H1 (cell line): ENCODE results near the gene CACNA1G. TPM values are rescaled to one million over a fixed set of nuclear protein-coding genes. Genes with fewer than 3 reads are reported as not detected.

ENCODE experiments used
- CTCF ChIA-PET: fragments of 300-600 bp; sonication (Branson Sonifier 250); formaldehyde crosslinking; loops from one replicate; lab custom pipeline; 2021; ENCODE audit not compliant: partially characterized antibody; lab: Charles Lee
- POLR2A ChIA-PET: fragments of 300-600 bp; sonication (Branson Sonifier 250); formaldehyde crosslinking; loops from one replicate; lab custom pipeline; 2021; ENCODE audit warnings: inconsistent platforms; ENCODE audit not compliant: partially characterized antibody; lab: Charles Lee
- DNase-seq, 2 experiments: peaks; one replicate each; pipeline versions ENCODE4 v3.0.0 to v3.0.0-alpha.2; 2010 to 2022; ENCODE audit warnings: low spot score in 2 of 2, low read depth in 1 of 2, mixed read lengths in 1 of 2
- FAIRE-seq: peaks from 2 replicates; lab custom pipeline; 2011; peaks lifted over from hg19 to GRCh38; lab: Jason Lieb, UNC
- H2AFZ ChIP-seq: 2 replicates; pipeline ENCODE4 v1.8.1; 2012; ENCODE audit warnings: low read length, inconsistent platforms
- H2AK5ac ChIP-seq: 2 replicates; pipeline ENCODE4 v1.6.1; 2013; ENCODE audit warnings: low read depth, low read length
- H2BK120ac ChIP-seq: replicated peaks from 2 replicates; pipeline ENCODE3; 2013; ENCODE audit warnings: low read depth, low read length, inconsistent platforms
- H2BK12ac ChIP-seq: 2 replicates; pipeline ENCODE4 v1.6.1; 2013; ENCODE audit warnings: low read depth, low read length
- H2BK15ac ChIP-seq: 2 replicates; pipeline ENCODE4 v1.6.1; 2013; ENCODE audit warnings: low read length
- H2BK20ac ChIP-seq: 2 replicates; pipeline ENCODE4 v1.6.1; 2013; ENCODE audit warnings: low read length
- H2BK5ac ChIP-seq: 2 replicates; pipeline ENCODE4 v1.6.1; 2013; ENCODE audit warnings: low read depth, low read length
- H3K14ac ChIP-seq: 2 replicates; pipeline ENCODE4 v1.6.1; 2013; ENCODE audit warnings: inconsistent platforms; ENCODE audit not compliant: insufficient read length
- H3K18ac ChIP-seq: 2 replicates; pipeline ENCODE4 v1.6.1; 2013; ENCODE audit warnings: low read length; ENCODE audit errors: extremely low read depth
- H3K23ac ChIP-seq: 2 replicates; pipeline ENCODE4 v1.6.1; 2013; ENCODE audit warnings: inconsistent platforms; ENCODE audit not compliant: insufficient read length
- H3K23me2 ChIP-seq: 2 replicates; pipeline ENCODE4 v1.6.1; 2013; ENCODE audit warnings: low read depth, low read length
- H3K27ac ChIP-seq: 2 replicates; pipeline ENCODE4 v1.6.1; 2011; ENCODE audit warnings: low read depth, low read length, inconsistent platforms
- H3K27me3 ChIP-seq, 4 experiments: replicated peaks in 1 of 4; 1 replicate in 1 of 4; 2 replicates in 3 of 4; pipeline versions ENCODE4 v1.6.1 to v1.8.1; 2011 to 2013; ENCODE audit warnings: low read length in 3 of 4, mild to moderate bottlenecking in 3 of 4, inconsistent platforms in 2 of 4, mixed read lengths in 2 of 4, moderate library complexity in 1 of 4; ENCODE audit not compliant: control insufficient read depth in 3 of 4, insufficient read depth in 3 of 4; ENCODE audit errors: extremely low read depth in 1 of 4
- H3K36me3 ChIP-seq, 4 experiments: 2 replicates each; pipeline versions ENCODE4 v1.6.1 to v1.8.1; 2011 to 2013; ENCODE audit warnings: mild to moderate bottlenecking in 4 of 4, low read length in 3 of 4, moderate library complexity in 2 of 4, control low read depth in 1 of 4, inconsistent platforms in 1 of 4; ENCODE audit not compliant: insufficient read depth in 4 of 4, control insufficient read depth in 2 of 4
- H3K4ac ChIP-seq: replicated peaks from 2 replicates; pipeline ENCODE3; 2013; ENCODE audit warnings: low read length, low read depth, mixed read lengths, inconsistent platforms; ENCODE audit not compliant: insufficient read length
- H3K4me1 ChIP-seq, 4 experiments: replicated peaks in 1 of 4; 1 replicate in 1 of 4; 2 replicates in 3 of 4; pipeline versions ENCODE4 v1.6.1 to v1.8.1; 2011 to 2013; ENCODE audit warnings: low read length in 3 of 4, inconsistent platforms in 2 of 4, mixed read lengths in 1 of 4; ENCODE audit not compliant: insufficient read depth in 4 of 4, control insufficient read depth in 3 of 4
- H3K4me2 ChIP-seq, 2 experiments: 2 replicates each; pipeline versions ENCODE4 v1.6.1 to v1.8.1; 2011 to 2013; ENCODE audit warnings: low read depth in 2 of 2, low read length in 2 of 2, control low read depth in 1 of 2, inconsistent platforms in 1 of 2, mild to moderate bottlenecking in 1 of 2; ENCODE audit not compliant: insufficient read depth in 1 of 2
- H3K4me3 ChIP-seq, 4 experiments: fragments of 200-600, 300-600 bp in 1 of 4; sonication (generic), shearing (Covaris generic), sonication (Bioruptor Twin) in 1 of 4; 2 replicates each; pipeline versions ENCODE4 v1.5.1 to v1.8.1; 2011 to 2016; ENCODE audit warnings: low read length in 4 of 4, low read depth in 3 of 4, control low read depth in 2 of 4, inconsistent platforms in 2 of 4, mild to moderate bottlenecking in 2 of 4, mixed read lengths in 1 of 4, moderate library complexity in 1 of 4; ENCODE audit not compliant: insufficient read depth in 2 of 4; ENCODE audit errors: extremely low read depth in 1 of 4
- H3K56ac ChIP-seq: replicated peaks from 2 replicates; pipeline ENCODE3; 2013; ENCODE audit warnings: low read depth, mild to moderate bottlenecking, mixed read lengths, low read length, inconsistent platforms; ENCODE audit not compliant: insufficient read length
- H3K79me1 ChIP-seq: 2 replicates; pipeline ENCODE4 v1.6.1; 2013; ENCODE audit warnings: low read depth, low read length, control low read depth
- H3K79me2 ChIP-seq, 2 experiments: 2 replicates each; pipeline versions ENCODE4 v1.6.1 to v1.8.1; 2012 to 2013; ENCODE audit warnings: low read length in 2 of 2, mild to moderate bottlenecking in 2 of 2, inconsistent platforms in 1 of 2; ENCODE audit not compliant: insufficient read depth in 2 of 2, control insufficient read depth in 1 of 2
- H3K9ac ChIP-seq, 4 experiments: replicated peaks in 1 of 4; 1 replicate in 1 of 4; 2 replicates in 3 of 4; pipeline versions ENCODE4 v1.6.1 to v1.8.1; 2011 to 2013; ENCODE audit warnings: low read depth in 3 of 4, low read length in 3 of 4, control low read depth in 2 of 4, mild to moderate bottlenecking in 2 of 4, moderate library complexity in 2 of 4, inconsistent platforms in 1 of 4; ENCODE audit errors: extremely low read depth in 1 of 4
- H3K9me3 ChIP-seq, 2 experiments: 2 replicates each; pipeline versions ENCODE4 v1.6.1 to v1.8.1; 2012 to 2013; ENCODE audit warnings: mild to moderate bottlenecking in 2 of 2, moderate library complexity in 2 of 2, control low read depth in 1 of 2, inconsistent platforms in 1 of 2, low read depth in 1 of 2, low read length in 1 of 2, mixed read lengths in 1 of 2; ENCODE audit not compliant: insufficient read depth in 2 of 2
- H4K20me1 ChIP-seq, 2 experiments: replicated peaks in 1 of 2; 2 replicates each; pipeline versions ENCODE3 to v1.8.1; 2011 to 2013; ENCODE audit warnings: inconsistent platforms in 2 of 2, low read length in 2 of 2, mild to moderate bottlenecking in 1 of 2; ENCODE audit not compliant: insufficient read depth in 2 of 2, control insufficient read depth in 1 of 2
- H4K5ac ChIP-seq: 2 replicates; pipeline ENCODE4 v1.6.1; 2013; ENCODE audit warnings: low read length, low read depth, mixed read lengths, inconsistent platforms; ENCODE audit not compliant: insufficient read length
- H4K8ac ChIP-seq: 2 replicates; pipeline ENCODE4 v1.8.0; 2013; ENCODE audit warnings: mild to moderate bottlenecking, moderate library complexity, low read length, inconsistent platforms; ENCODE audit not compliant: insufficient read depth; ENCODE audit errors: extremely low read depth
- H4K91ac ChIP-seq: replicated peaks from 2 replicates; pipeline ENCODE3; 2013; ENCODE audit warnings: low read length, mixed read lengths, inconsistent platforms; ENCODE audit not compliant: insufficient read length
- CBX5 ChIP-seq: fragments of 300-800, 300-1000 bp; sonication (generic); IDR thresholded peaks from 2 replicates; pipeline ENCODE4 v1.7.1; 2016; ENCODE audit warnings: antibody characterized with exemption, low read length, low read depth
- CHD1 ChIP-seq: IDR thresholded peaks from 2 replicates; pipeline ENCODE4 v1.6.1; 2012; ENCODE audit warnings: low read depth, low read length, improper control_type of control experiment
- FOSL1 ChIP-seq: IDR thresholded peaks from 2 replicates; pipeline ENCODE4 v1.6.1; 2011; ENCODE audit warnings: mild to moderate bottlenecking, low read depth, low read length, moderate library complexity; ENCODE audit not compliant: insufficient read depth
- WGBS, 2 experiments: shearing (Covaris generic) in 1 of 2; methylation state at CpG; one replicate each; pipeline versions ENCODE4 v1.1.6 to v1.1.7; 2013 to 2015; ENCODE audit warnings: low lambda C conversion rate in 2 of 2, mixed read lengths in 2 of 2, inconsistent platforms in 1 of 2, low coverage in 1 of 2, missing lambda C conversion rate in 1 of 2; ENCODE audit not compliant: insufficient replicate concordance in 2 of 2, insufficient coverage in 1 of 2, insufficient read length in 1 of 2; ENCODE audit errors: extremely low coverage in 1 of 2, missing lambda C conversion rate in 1 of 2; 5-methylcytosine and 5-hydroxymethylcytosine counted together
- polyA plus RNA-seq, 7 experiments: library from polyadenylated mRNA; depleted of rRNA in 3 of 7; stranded (reverse) in 5 of 7; unstranded in 2 of 7; fragments of >200 nt in 5 of 7; fragments of 200-250 nt in 2 of 7; gene quantifications; 1 replicate in 5 of 7; 2 replicates in 1 of 7; 4 replicates in 1 of 7; pipeline versions ENCODE4 v1.2.1 to v1.2.3, GENCODE V29; 2011 to 2013; ENCODE audit warnings: missing spikeins in 2 of 7, mixed read lengths in 2 of 7
- total RNA-seq: library from RNA; stranded (reverse); fragmentation: NEBNext Ultra II Directional; extraction: Animal tissue kit (Norgen Biotek cat#: 25700); gene quantifications from 2 replicates; pipeline ENCODE4 v1.2.1, GENCODE V29; 2021
- TF ChIP-seq, protein P1 (sequence below): IDR thresholded peaks from 2 replicates; pipeline ENCODE4 v1.6.1; 2012; ENCODE audit warnings: low read length, inconsistent platforms

CACNA1G gene
- total and polyA plus RNA-seq, 2 of the 8 experiments (the other 6 are each of a cell fraction or from before 2014, with no cell fraction given) = 2.9 to 4.9 TPM

DNA sequence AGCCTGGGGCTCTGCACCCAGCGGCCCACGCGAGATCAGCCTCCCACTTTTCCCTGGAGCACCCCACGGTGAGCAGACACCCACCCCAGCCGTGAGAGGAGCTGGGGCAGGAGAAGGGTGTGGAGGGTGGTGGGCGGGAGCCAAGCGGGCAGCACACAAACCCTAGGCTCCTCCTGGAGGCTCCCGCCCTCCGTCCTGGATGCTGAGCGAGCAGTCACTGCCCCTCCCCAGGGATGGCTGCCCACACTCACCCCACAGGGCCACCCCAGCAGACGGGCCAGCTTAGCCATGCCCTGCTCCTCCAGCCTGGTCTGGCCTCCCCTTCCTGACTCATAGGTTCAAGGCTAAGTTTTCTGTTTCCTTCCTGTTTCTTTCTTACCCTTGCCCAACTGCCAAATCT is 58.4 kb downstream of the CACNA1G start:
- Histone ChIP-seq H2BK12ac (no peak overlapping the region), H2AK5ac (no peak overlapping the region), H3K27ac (no peak overlapping the region), H2BK120ac (no peak overlapping the region), H3K18ac (no peak overlapping the region), H3K4ac (no peak overlapping the region), H4K91ac (no peak overlapping the region), H3K36me3 (no peaks in the 10 kb centered on the region), H3K4me3 (no peak overlapping the region), H3K79me1 (no peaks in the 10 kb centered on the region), H2BK15ac (no peak overlapping the region), H2AFZ (no peak overlapping the region), H3K79me2 (no peaks in the 10 kb centered on the region), H3K27me3 (peaks cover 0 to 2% (median 0%) of the 10 kb centered on the region in 4 experiments; a peak in 2 of 7 replicates), H3K56ac (no peak overlapping the region), H3K4me1 (peaks cover 0 to 23% (median 11%) of the 10 kb centered on the region in 4 experiments; a peak in 6 of 7 replicates), H3K9ac (no peak overlapping the region), H3K14ac (no peak overlapping the region), H3K4me2 (no peak overlapping the region), H2BK5ac (0 out of 2 replicates have a peak overlapping the region, but pooled peaks have one; percentile 66), H3K23me2 (no peaks in the 10 kb centered on the region), H3K9me3 (no peaks in the 10 kb centered on the region), H4K5ac (no peak overlapping the region), H4K8ac (no peak overlapping the region), H3K23ac (no peak overlapping the region), H2BK20ac (no peak overlapping the region), H4K20me1 (no peaks in the 10 kb centered on the region)
- ChIA-PET POLR2A (interaction anchor here (1.2 kb wide), 1 partner anchor 57 kb away, joined by 3 read pairs; no protein-coding TSS in a partner anchor), CTCF (interaction anchor here (0.7 to 19.7 kb wide), 14 partner anchors 9 to 137 kb away, joined by 3 to 404 read pairs (median 7); partner anchors contain the start of genes ABCC3, CACNA1G, EPN3 and SPATA20)
- TF ChIP-seq CBX5 (no peak), FOSL1 (no peak), CHD1 (no peak)
- TF ChIP-seq, protein P1, sequence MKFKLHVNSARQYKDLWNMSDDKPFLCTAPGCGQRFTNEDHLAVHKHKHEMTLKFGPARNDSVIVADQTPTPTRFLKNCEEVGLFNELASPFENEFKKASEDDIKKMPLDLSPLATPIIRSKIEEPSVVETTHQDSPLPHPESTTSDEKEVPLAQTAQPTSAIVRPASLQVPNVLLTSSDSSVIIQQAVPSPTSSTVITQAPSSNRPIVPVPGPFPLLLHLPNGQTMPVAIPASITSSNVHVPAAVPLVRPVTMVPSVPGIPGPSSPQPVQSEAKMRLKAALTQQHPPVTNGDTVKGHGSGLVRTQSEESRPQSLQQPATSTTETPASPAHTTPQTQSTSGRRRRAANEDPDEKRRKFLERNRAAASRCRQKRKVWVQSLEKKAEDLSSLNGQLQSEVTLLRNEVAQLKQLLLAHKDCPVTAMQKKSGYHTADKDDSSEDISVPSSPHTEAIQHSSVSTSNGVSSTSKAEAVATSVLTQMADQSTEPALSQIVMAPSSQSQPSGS = no peak
- no peak for DNase-seq
- 78% methylated on average over 7 of the region's 11 CpGs; no CpG with 5 or more reads in 1 of the 2 experiments for WGBS, 2 experiments
- FAIRE-seq = no peak
